NK-92 (cell line): Measurements from ENCODE around the gene CNPY2.
A peak's percentile ranks its signal among the peaks of the same experiment; 100 is the strongest.
"Not testable (repeated sequence)": the region's sequence is repeated elsewhere in the genome, so short reads cannot be mapped to it uniquely, and the experiment has no call there.

Experiments
- DNase-seq: peaks from one replicate; lab custom pipeline; 2025; ENCODE audit not compliant: unreplicated experiment; lab: John Stamatoyannopoulos, UW

Gene CNPY2

GRCh38 chr12:56299308-56299852, 16.4 kb downstream of the CNPY2 start:
- DNase-seq: no peak

- DNase-seq: no peak
Measured at GRCh38 chr12:56298828-56299227, 17.0 kb downstream of the CNPY2 start.

- no peak for DNase-seq
Measured at GRCh38 chr12:56297400-56297799, 18.4 kb downstream of the CNPY2 start.

GRCh38 chr12:56296295-56296694, 19.5 kb downstream of the CNPY2 start:
- DNase-seq: no peak

- no peak for DNase-seq
Measured at GRCh38 chr12:56293795-56294194, 22.0 kb downstream of the CNPY2 start.

- DNase-seq: no peak
Measured at GRCh38 chr12:56288705-56289387, 26.9 kb downstream of the CNPY2 start.

DNA sequence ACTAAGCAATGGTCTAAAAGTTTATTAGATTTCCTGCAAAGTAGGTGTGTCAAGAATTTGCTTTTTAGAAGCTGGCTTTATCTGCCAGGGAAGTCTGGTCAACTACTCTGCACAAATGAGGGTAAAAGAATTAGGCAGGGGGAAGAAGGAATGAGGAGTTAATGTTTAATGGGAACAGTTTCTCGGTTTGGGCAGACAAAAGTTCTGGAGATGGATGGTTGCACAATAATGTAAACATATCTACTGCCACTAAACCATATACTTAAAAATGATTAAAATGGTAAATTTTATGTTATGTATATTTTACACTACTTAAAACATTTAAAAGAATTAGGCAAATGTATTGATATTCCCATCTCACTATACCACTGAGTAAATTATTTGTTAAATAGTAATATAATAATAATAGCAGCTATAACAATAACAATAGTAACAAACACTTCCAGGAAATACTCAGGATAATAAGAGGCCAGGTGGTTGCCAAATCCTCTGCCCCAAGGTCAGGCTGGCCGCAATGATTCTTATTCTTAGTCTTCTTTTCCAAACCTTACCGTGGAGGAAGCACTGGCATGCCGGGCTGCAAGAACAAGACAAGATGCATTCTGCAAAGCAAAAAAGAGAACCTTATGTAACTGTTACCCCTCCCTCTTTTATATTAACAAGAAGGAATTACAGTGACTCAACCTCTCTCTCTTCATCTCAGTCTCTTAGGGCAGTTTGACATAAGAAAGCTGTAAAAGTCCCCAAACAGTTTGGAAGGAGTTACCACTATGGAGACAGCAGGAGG, 29.6 kb downstream of the CNPY2 start:
- DNase-seq: no peak

GRCh38 chr12:56284263-56284662, 31.5 kb downstream of the CNPY2 start:
- DNase-seq: not testable (repeated sequence)

DNA sequence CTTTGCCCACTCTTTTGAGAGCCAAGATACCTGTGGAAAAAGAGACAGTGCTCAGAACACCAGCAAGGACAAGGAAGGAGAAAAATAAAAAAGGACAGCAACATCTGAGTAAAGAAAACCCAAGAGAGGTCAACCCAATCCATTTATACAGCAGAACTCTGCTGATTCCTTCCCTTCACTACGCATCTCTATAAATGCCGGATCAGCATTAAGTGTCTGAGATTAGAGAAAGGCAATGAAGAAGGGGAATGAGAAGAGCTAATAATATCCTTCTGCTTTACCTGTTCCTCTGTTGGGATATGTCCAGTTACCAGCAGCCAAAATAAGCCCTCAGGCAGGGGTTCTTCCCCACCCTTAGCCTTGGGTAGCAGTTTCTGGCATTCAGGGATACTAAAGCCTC, 33.2 kb downstream of the CNPY2 start:
- DNase-seq: no peak

GRCh38 chr12:56282030-56282429, 33.8 kb downstream of the CNPY2 start:
- no peak for DNase-seq

DNA sequence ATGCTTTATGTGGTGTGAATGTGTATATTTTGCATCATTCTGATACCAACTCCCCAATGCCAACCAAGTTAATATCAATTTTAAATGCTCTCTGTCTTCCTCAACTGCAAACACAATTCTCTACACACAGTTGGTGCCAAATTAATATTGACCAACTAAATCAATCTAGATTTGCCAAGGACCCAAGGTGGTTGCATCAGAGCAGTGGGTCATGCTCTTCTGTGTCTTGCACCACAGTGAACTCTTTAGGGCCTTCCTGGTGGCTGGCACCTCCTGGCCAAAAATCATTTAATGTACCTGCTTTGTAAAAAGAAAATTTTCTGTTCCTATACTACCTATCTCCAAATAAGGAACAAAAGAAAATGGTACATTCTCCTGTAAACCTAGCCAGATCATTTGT, 34.9 kb downstream of the CNPY2 start:
- no peak for DNase-seq

DNA sequence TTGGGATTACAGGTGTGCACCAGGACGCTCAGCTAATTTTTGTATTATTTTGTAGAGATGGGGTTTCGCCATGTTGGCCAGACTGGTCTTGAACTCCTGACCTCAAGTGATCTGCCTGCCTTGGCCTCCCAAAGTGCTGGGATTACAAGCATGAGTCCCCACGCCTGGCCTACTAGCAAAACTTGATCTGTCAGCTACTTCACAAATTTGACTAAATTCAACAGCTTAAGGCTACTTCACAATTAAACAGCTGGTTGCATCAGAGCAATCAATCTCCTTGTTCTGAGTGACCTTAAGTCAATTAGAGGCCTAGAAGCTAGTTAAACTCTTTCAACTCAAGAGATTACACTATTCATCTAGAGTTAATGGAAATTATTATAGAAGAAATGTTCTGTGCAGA, 36.9 kb downstream of the CNPY2 start:
- no peak for DNase-seq

- DNase-seq: no peak
Measured at GRCh38 chr12:56274299-56274698, 41.5 kb downstream of the CNPY2 start.

- not testable (repeated sequence) for DNase-seq
Measured at GRCh38 chr12:56272468-56272867, 43.3 kb downstream of the CNPY2 start.

- DNase-seq: no peak
Measured at GRCh38 chr12:56271031-56271430, 44.8 kb downstream of the CNPY2 start.

- DNase-seq: no peak
Measured at GRCh38 chr12:56267443-56268071, 48.2 kb downstream of the CNPY2 start.

- DNase-seq: peak; percentile 33
Measured at GRCh38 chr12:56266693-56267442, 48.9 kb downstream of the CNPY2 start, which contains the start of gene COQ10A. TSS of gene COQ10A (plus strand) at chr12:56266942. CDS start at chr12:56267119, 177 bp downstream.

DNA sequence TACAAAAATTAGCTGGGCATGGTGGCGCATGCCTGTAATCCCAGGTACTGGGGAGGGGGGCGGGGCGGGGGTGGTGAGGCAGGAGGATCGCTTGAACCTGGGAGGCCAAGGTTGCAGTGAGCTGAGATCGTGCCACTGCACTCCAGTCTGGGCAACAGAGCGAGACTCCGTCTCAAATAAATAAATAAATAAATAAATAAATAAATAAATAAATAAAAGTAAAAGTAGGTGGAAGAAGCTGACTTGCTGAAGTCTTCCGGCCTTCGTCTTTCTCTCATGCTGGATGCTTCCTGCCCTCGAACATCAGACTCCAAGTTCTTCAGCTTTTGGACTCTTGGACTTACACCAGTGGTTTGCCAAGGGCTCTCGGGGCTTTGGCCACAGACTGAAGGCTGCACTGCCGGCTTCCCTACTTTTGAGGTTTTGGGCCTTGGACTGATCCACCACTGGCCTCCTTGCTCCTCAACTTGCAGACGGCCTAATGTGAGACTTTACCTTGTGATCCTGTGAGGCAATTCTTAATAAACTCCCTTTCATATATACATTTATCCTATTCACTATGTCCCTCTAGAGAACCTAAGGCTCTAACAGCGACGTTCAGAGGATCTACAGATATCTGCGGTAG, 49.6 kb downstream of the CNPY2 start:
- not testable (repeated sequence) for DNase-seq

DNA sequence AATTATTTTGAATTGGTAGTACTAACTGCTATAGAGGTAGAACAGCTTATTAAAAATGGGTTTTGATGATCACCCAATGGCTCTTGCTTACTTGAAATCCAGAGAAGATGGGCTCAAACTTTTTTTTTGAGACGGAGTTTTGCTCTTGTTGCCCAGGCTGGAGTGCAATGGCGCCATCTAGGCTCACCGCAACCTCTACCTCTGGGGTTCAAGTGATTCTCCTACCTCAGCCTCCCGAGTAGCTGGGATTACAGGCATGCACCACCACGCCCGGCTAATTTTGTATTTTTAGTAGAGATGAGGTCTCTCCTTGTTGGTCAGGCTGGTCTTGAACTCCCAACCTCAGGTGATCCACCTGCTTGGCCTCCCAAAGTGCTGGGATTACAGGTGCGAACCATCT, 52.8 kb downstream of the CNPY2 start:
- DNase-seq: not testable (repeated sequence)

- no peak for DNase-seq
Measured at GRCh38 chr12:56261503-56262232, 54.1 kb downstream of the CNPY2 start.
